GM19239 (cell line): ENCODE results near the gene WNT8A.
A peak's percentile ranks its signal among the peaks of the same experiment; 100 is the strongest.

Source experiments
- DNase-seq: peaks from one replicate; pipeline ENCODE4 v3.0.0; 2011; ENCODE audit warnings: low spot score; ENCODE audit not compliant: insufficient read length
- FAIRE-seq: peaks from 2 replicates; lab custom pipeline; 2011; peaks lifted over from hg19 to GRCh38; lab: Jason Lieb, UNC

WNT8A gene

GRCh38 chr5:138138949-138139780, 55.3 kb downstream of the WNT8A start, which contains the start of gene NME5:
Gene NME5, minus strand, starts transcription at chr5:138139428. Its CDS starts 648 bp downstream, at chr5:138138780.
- FAIRE-seq (peak; percentile 66), DNase-seq (peak; percentile 16)

GRCh38 chr5:138139781-138140090, 55.9 kb downstream of the WNT8A start:
- FAIRE-seq (no peak), DNase-seq (no peak)

- DNase-seq (no peak), FAIRE-seq (no peak)
Measured at GRCh38 chr5:138140268-138140667, 56.4 kb downstream of the WNT8A start.
